NCI-H510A treated with DMSO at 0.1 percent for 48 hours (cell line): ENCODE data around the gene CDCA7.
"Not testable (repeated sequence)": the region's sequence is repeated elsewhere in the genome, so short reads cannot be mapped to it uniquely, and the experiment has no call there.

Experiments
- DNase-seq: peaks from one replicate; lab custom pipeline; 2025; lab: John Stamatoyannopoulos, UW

The CDCA7 gene

DNA sequence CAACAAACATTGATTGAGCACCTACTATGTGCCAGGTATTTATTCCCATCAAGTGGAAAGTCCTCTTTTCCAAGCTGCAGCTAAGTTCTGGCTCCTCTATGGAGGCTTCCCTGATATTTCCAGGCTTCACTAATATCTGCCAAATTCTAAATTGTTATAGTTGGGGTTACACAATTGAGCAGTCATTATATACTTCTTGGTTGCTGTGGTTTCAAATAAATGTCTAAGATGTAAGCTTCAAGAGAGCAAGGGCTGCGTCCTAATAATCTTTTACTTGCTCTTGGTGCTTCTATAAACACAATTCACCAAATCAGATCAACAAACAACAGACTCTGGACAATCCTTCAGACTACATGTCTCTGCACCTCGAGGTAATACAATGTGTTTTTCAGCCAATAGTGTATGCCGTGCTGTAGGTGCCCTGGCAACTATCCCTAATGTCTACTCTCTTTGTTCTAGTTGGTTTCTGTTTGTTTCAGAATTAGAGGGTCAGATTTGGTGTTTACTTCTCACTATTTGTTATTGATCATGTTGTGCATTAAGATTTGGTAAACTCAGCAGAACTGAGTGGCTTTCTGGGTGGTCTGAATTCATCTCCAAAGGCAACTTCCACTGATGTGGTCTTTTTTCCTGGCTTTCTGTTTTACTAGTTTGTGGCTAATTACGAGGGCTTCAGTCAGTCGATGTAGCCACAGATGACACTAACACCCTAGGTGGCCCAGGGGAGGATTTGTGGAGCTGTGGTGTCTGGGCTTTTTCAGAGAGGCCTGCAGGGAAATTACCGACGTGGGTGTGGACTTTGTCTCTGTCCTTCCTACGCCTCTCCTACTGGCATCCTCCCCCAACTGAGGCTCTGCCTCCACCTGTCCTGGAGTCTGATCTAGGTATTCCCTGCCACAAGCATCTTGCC lies 50.4 kb downstream of the CDCA7 start:
- DNase-seq = no peak

DNA sequence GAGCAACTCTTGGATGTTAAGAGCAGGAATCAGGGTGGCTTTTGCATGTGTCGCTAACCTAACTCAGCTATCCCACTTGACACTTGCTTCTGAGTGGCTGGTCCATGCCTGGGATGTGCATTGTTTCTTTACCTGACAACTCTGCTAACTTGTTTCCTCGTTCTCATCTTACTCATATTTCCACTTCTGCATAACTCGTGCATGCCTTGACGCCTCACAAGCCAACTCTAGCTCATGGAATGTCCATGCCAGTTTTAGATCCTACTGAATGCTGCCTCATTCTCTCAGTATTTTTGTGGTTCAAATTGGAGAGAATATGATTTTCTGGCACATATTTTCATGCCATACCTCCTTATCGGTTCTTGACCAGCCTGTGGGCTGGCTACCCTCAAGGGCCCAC lies 52.5 kb downstream of the CDCA7 start:
- no peak for DNase-seq

DNA sequence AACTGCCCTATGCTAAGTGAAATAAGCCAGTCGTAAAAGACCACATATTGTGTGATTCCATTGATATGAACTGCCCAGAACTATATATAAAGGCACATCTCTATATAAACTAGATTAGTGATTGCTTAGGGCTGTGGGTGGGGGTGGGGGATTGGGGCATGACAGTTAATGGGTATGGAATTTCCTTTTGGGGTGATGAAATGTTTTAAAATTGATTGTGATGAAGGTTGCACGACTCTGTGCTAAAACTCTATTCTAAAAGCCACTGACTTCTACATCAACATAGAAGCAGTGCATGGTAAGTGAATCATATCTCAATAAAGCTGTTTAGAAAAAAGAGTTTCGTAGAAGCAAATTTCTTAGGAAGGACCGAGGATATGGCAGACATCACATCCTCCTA lies 53.0 kb downstream of the CDCA7 start:
- no peak for DNase-seq

DNA sequence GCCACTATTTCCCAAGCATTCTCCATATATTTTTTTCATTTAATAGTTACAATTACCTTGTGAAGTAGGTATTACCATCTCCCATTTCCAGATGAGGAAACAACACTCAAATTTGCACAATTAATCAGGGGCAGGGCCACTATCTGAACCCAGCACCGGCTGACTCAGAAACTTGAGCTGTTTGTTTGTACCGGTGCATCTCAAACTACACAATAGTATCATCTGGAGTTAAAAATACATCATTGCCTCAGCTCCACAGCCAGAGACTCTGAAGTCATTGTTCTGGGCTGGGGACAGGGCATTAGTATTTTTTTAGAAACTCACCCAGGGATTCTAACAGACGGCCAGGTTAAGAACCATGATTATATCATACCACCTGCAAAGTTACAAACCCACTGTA lies 55.9 kb downstream of the CDCA7 start:
- no peak for DNase-seq

DNA sequence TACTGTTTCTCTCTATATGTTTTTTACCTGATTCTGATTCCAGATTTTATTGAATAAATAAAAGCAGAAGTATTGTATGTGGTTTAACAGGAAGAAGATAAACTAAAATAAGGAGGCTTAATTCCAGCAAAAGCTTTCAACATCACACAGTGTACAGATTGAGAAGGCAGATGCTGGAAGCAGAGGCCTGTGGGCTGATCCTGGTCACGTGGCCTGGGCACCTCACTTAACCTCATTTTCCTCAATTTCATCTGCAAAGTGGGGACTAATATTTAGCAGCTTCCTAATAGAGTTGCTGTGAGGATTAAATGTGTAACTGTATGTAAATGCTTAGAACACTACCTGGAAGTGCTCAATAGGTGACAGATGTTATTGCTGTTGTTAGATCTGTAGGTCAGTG lies 58.0 kb downstream of the CDCA7 start:
- DNase-seq = no peak

DNA sequence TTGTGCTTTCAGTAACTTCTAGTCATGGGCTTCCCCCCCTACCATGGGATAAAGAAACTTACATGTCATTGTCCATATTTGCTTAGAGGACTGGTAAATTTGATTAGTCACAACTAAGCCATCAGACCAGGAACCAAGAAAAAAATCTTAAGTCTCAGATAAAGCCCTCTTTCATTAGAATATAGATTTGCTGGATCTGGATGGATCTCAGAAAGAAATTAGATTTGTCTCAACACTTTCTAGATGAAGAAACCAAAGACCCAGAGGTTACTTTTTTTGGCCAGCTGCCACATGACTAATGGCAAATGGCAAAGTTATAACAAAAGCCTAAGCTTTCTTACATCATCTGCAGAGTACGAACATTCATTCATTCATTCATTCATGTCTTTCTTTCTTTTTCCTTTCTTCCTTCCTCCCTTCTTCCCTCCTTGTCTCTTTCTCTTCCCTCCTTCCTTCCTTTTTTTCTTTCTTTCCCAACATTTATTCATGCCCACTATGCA lies 60.2 kb downstream of the CDCA7 start:
- DNase-seq = no peak

DNA sequence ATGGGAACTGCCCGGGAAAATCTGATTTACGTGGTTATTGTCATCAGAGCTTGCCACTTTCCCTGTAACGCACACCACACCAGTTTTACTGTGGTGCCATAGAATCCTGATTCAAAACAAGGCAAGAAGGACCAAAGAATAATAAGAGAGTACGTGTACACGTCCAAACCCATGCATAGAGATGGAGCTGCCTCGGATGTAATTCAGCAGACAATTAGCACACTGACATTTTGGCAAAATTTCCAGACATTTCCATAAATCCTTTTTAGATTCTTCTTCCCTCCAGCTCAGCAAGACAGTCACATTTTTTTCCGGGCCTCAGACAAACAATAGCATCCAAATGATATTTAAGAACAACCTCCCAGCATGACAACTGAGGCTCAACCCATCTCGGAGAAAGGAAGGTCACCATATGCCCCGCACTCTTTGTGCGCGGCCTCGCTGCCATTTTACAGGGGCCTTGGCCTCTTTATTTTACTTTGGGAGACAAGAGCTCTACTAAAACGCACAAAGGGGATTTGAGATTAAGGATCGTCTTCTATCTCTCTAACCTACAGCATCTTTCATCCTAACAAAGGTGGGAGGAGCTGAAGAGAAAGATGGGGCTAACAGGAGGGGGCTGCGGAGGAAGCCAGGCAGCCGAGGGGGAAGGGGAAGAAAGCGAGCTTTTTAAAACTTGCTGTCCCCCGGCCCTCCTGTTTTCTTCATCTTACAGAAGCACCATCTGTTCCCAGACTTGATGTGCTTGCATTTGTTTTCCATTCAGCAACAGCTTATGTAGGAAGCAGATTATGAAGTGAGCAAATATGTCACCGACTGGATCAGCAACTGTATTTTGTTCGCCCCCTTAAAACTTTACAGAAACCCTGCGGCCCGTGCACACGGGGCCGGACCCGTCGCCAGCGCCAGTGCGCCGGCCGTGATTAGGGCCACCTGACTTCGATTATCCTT lies 61.0 kb downstream of the CDCA7 start:
- DNase-seq = no peak

DNA sequence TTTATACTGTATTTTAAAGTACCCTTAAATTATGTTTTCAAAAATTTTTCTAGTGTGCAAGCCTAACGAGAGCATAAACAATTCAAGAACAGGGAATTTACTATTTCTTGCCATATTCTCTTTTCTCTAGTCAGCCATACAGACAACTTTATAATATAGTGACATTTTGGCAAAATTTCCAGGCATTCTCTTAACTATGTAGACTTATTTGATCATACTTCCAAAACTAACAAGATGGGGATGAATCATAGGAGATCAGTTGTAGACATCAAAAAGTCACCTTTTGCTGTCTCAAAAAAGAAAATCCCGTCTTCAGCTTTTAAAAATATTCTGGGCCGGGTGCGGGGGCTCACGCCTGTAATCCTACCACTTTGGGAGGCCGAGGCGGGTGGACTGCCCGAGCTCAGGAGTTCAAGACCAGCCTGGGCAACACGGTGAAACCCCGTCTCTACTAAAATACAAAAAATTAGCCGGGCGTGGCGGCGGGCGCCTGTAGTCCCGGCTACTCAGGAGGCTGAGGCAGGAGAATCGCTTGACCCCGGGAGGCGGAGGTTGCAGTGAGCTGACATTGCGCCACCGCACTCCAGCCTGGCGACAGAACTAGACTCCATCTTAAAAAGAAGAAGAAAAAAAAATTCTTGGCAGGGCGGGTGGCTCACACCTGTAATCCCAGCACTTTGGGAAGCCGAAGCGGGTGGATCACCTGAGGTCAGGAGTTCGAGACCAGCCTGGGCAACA lies 61.9 kb downstream of the CDCA7 start:
- DNase-seq = not testable (repeated sequence)

DNA sequence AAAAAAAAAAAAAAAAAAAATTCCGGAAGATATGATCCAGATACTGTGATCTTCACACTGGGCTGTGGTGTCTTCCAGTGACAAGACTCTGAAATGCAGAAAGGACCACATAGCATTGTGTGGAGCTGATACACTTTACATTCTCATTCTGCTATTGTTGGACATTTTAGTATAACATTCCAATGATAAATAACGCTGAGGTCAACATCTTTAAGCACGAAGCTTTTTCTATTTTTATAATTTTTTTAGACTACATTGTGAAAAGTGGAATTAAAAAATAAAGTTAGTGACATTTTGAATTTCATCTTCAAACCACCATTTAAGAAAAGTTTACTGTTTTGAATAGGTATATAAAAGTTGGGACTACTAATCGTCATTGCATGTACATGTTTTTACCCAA lies 62.7 kb downstream of the CDCA7 start:
- no peak for DNase-seq

DNA sequence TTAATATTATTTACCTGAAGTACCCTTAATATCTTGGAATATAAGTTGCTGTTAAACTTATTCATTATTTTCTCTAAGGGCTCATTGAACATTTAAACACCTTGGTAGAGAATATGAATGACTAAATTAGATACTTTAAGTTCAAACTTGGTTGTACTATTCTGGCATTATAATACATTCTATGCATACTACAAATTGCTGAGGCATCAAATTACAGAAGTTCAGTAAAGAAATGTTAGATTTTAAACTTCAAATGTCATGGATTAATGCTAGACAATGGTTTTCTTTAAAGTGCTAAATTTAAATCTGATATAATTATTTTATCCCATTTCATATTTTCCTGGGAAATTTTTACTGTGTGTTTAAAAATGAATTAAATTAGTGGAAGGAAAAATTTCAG lies 63.1 kb downstream of the CDCA7 start:
- DNase-seq = no peak
